Measurements from ENCODE around the gene IP6K2. TPM values are rescaled to one million over a fixed set of nuclear protein-coding genes. Genes with fewer than 3 reads are reported as not detected.

Gene IP6K2
- total and polyA plus RNA-seq, 2 of the 13 experiments (the other 11 are each of a cell fraction or from before 2014, with no cell fraction given), result 85.5 to 112 TPM

DNA sequence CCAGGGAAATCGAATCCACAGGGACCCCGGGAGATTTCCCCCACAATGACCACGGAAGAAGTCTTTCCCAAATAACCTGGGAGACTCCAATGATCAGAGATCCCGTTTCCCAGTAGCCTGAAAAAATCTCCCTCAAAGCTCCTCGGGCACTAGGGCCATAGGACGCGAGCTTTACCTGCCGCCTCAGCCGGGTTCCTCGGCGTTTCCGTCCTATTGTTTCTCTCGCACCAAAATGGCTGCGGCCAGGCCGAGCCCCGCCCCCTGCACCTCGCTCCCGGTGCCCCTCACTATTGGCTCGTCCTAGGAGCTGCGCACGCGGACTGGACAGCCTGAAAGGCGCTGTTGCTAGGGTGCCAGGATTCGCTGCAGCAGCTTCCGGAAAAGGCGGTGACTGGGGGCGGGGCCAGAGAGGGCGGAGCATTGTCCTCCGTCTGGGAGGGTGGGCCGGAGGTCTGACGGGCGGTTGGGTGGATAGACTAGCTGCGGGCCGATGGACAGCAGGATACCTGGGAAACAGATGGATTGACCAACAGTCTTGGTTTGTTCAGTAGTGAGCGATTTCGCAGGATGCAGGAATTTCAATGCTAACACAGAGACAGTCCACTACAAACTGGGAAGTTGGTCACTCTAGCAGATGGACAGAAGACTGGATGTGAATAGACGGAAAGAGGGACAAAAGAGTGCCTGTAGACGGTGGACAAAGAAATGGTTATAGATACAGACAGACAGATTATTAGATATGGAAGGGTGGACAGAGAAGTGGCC lies at the start of gene IP6K2 (continued):
- TF ChIP-seq, protein P1, sequence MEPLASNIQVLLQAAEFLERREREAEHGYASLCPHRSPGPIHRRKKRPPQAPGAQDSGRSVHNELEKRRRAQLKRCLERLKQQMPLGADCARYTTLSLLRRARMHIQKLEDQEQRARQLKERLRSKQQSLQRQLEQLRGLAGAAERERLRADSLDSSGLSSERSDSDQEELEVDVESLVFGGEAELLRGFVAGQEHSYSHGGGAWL (CRISPR knock-in tag; IDR thresholded peaks at IDR 0.05), result peak; percentile 69; the same call in 1 of the 2 replicates
- TF ChIP-seq ZFP82 (CRISPR knock-in tag; IDR thresholded peaks at IDR 0.05; ENCODE audit: borderline replicate concordance) (peak; percentile 38; the same call in 1 of the 2 replicates), GTF3A (CRISPR knock-in tag; conservative IDR thresholded peaks at IDR 0.05) (peak; percentile 39; the same call in 1 of the 2 replicates), NR2F1 (CRISPR knock-in tag; IDR thresholded peaks at IDR 0.05) (no peak), ZSCAN25 (CRISPR knock-in tag; IDR thresholded peaks at IDR 0.05) (peak; percentile 23; the same call in 1 of the 2 replicates), ZFY (CRISPR knock-in tag; IDR thresholded peaks at IDR 0.05) (peak; percentile 45; the same call in 1 of the 2 replicates), FOSL2 (CRISPR knock-in tag; IDR thresholded peaks at IDR 0.05) (peak; percentile 25; the same call in 1 of the 2 replicates), PHF5A (CRISPR knock-in tag; IDR thresholded peaks at IDR 0.05; ENCODE audit: low read depth, unreplicated experiment) (no peak), PHF8 (CRISPR knock-in tag; IDR thresholded peaks at IDR 0.05) (peak; percentile 73; the same call in 1 of the 2 replicates), YY1 (IDR thresholded peaks at IDR 0.05; ENCODE audit: insufficient read depth, insufficient replicate concordance, low read depth, low read length) (peak; percentile 98), ATAD3A (CRISPR knock-in tag; IDR thresholded peaks at IDR 0.05) (no peak), FOXA1 (IDR thresholded peaks at IDR 0.05) (no peak), FOXA1 (CRISPR knock-in tag; IDR thresholded peaks at IDR 0.05) (no peak), HOXA3 (CRISPR knock-in tag; IDR thresholded peaks at IDR 0.05) (peak; percentile 87), RFXAP (CRISPR knock-in tag; IDR thresholded peaks at IDR 0.05; ENCODE audit: borderline replicate concordance) (peak; percentile 100), FOXK1 (CRISPR knock-in tag; IDR thresholded peaks at IDR 0.05; ENCODE audit: borderline replicate concordance, low read depth) (peak; percentile 62; the same call in 1 of the 2 replicates), HDAC1 (CRISPR knock-in tag; IDR thresholded peaks at IDR 0.05) (peak; percentile 69), ISL2 (CRISPR knock-in tag; IDR thresholded peaks at IDR 0.05) (no peak), ZBTB3 (CRISPR knock-in tag; IDR thresholded peaks at IDR 0.05; ENCODE audit: borderline replicate concordance, low read depth) (peak; percentile 78), ZNF337 (CRISPR knock-in tag; IDR thresholded peaks at IDR 0.05; ENCODE audit: borderline replicate concordance, low read depth) (0 out of 2 replicates have a peak, but pooled peaks have one; percentile 55), SRF (IDR thresholded peaks at IDR 0.05; ENCODE audit: low read depth, low read length) (0 out of 2 replicates have a peak, but pooled peaks have one; percentile 32)
- TF ChIP-seq, protein P2, sequence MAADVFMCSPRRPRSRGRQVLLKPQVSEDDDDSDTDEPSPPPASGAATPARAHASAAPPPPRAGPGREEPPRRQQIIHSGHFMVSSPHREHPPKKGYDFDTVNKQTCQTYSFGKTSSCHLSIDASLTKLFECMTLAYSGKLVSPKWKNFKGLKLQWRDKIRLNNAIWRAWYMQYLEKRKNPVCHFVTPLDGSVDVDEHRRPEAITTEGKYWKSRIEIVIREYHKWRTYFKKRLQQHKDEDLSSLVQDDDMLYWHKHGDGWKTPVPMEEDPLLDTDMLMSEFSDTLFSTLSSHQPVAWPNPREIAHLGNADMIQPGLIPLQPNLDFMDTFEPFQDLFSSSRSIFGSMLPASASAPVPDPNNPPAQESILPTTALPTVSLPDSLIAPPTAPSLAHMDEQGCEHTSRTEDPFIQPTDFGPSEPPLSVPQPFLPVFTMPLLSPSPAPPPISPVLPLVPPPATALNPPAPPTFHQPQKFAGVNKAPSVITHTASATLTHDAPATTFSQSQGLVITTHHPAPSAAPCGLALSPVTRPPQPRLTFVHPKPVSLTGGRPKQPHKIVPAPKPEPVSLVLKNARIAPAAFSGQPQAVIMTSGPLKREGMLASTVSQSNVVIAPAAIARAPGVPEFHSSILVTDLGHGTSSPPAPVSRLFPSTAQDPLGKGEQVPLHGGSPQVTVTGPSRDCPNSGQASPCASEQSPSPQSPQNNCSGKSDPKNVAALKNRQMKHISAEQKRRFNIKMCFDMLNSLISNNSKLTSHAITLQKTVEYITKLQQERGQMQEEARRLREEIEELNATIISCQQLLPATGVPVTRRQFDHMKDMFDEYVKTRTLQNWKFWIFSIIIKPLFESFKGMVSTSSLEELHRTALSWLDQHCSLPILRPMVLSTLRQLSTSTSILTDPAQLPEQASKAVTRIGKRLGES (CRISPR knock-in tag; IDR thresholded peaks at IDR 0.05; ENCODE audit: borderline replicate concordance), result no peak
- TF ChIP-seq, protein P3, sequence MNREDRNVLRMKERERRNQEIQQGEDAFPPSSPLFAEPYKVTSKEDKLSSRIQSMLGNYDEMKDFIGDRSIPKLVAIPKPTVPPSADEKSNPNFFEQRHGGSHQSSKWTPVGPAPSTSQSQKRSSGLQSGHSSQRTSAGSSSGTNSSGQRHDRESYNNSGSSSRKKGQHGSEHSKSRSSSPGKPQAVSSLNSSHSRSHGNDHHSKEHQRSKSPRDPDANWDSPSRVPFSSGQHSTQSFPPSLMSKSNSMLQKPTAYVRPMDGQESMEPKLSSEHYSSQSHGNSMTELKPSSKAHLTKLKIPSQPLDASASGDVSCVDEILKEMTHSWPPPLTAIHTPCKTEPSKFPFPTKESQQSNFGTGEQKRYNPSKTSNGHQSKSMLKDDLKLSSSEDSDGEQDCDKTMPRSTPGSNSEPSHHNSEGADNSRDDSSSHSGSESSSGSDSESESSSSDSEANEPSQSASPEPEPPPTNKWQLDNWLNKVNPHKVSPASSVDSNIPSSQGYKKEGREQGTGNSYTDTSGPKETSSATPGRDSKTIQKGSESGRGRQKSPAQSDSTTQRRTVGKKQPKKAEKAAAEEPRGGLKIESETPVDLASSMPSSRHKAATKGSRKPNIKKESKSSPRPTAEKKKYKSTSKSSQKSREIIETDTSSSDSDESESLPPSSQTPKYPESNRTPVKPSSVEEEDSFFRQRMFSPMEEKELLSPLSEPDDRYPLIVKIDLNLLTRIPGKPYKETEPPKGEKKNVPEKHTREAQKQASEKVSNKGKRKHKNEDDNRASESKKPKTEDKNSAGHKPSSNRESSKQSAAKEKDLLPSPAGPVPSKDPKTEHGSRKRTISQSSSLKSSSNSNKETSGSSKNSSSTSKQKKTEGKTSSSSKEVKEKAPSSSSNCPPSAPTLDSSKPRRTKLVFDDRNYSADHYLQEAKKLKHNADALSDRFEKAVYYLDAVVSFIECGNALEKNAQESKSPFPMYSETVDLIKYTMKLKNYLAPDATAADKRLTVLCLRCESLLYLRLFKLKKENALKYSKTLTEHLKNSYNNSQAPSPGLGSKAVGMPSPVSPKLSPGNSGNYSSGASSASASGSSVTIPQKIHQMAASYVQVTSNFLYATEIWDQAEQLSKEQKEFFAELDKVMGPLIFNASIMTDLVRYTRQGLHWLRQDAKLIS (CRISPR knock-in tag; IDR thresholded peaks at IDR 0.05), result no peak

Data from HepG2 (cell line).